ENCODE measurements around the gene TPST2.
"Not testable (repeated sequence)": the region's sequence is repeated elsewhere in the genome, so short reads cannot be mapped to it uniquely, and the experiment has no call there.

TPST2 gene

DNA sequence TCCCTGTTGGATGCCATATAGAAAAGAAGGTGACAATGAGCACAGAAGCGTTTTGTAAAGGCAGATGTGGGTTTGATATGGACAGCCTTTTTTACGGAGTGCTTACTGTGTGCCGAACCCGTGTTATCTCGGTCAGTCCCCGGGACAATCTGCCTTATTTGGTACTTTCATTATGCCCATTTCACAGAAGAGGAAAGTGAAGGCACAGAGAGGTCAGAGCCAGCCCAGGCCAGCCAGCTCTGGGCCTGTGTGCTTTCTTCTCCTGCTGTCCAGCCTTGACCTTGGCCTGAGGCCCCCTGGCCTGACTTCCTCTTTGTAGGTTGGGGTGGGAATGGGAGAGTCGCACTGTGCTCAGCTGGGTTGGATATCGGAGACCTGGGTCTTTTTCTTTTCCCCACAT is 28.5 kb upstream of the TPST2 start:
- no peak for DNase-seq (ENCODE audit: low spot score)
- TF ChIP-seq, protein P1, sequence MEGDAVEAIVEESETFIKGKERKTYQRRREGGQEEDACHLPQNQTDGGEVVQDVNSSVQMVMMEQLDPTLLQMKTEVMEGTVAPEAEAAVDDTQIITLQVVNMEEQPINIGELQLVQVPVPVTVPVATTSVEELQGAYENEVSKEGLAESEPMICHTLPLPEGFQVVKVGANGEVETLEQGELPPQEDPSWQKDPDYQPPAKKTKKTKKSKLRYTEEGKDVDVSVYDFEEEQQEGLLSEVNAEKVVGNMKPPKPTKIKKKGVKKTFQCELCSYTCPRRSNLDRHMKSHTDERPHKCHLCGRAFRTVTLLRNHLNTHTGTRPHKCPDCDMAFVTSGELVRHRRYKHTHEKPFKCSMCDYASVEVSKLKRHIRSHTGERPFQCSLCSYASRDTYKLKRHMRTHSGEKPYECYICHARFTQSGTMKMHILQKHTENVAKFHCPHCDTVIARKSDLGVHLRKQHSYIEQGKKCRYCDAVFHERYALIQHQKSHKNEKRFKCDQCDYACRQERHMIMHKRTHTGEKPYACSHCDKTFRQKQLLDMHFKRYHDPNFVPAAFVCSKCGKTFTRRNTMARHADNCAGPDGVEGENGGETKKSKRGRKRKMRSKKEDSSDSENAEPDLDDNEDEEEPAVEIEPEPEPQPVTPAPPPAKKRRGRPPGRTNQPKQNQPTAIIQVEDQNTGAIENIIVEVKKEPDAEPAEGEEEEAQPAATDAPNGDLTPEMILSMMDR (IDR thresholded peaks at IDR 0.05; ENCODE audit: borderline replicate concordance, control extremely low read depth, extremely low read depth, insufficient read depth, missing control alignments), result no peak
- in situ Hi-C loops (cut with MboI; ENCODE audit: low sequenced_read_pairs, unreplicated experiment), result no loop called here

GRCh38 chr22:26617271-26618199 is 27.6 kb upstream of the TPST2 start, which contains the start of gene CRYBB1:
Gene CRYBB1, minus strand, starts transcription at chr22:26618027. Its CDS starts 1,708 bp downstream, at chr22:26616319.
- in situ Hi-C loops (cut with MboI; ENCODE audit: low sequenced_read_pairs, unreplicated experiment), result no loop called here
- TF ChIP-seq, protein P1 (IDR thresholded peaks at IDR 0.05; ENCODE audit: borderline replicate concordance, control extremely low read depth, extremely low read depth, insufficient read depth, missing control alignments), result no peak
- no peak for DNase-seq (ENCODE audit: low spot score)

DNA sequence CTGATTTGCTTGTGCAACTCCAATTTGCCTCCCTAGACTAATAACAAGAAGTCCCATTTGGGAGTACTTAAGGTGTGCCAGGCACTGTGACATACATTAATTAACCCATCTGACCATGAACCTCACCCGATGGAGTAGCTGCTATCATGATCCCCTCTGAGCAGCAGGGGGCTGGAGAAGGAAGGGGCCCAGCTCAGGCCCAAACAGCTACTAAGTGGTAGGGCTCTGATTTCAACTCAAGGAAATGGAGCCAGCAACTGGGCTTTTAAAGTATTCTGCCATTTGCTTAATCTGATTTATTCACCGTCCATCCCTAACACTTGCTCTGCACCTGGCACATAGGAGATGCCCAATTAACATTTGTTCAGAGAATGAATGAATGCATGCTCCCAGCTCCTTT is 26.7 kb upstream of the TPST2 start:
- TF ChIP-seq, protein P1 (IDR thresholded peaks at IDR 0.05; ENCODE audit: borderline replicate concordance, control extremely low read depth, extremely low read depth, insufficient read depth, missing control alignments), result no peak
- in situ Hi-C loops (cut with MboI; ENCODE audit: low sequenced_read_pairs, unreplicated experiment), result no loop called here
- DNase-seq (ENCODE audit: low spot score), result no peak

DNA sequence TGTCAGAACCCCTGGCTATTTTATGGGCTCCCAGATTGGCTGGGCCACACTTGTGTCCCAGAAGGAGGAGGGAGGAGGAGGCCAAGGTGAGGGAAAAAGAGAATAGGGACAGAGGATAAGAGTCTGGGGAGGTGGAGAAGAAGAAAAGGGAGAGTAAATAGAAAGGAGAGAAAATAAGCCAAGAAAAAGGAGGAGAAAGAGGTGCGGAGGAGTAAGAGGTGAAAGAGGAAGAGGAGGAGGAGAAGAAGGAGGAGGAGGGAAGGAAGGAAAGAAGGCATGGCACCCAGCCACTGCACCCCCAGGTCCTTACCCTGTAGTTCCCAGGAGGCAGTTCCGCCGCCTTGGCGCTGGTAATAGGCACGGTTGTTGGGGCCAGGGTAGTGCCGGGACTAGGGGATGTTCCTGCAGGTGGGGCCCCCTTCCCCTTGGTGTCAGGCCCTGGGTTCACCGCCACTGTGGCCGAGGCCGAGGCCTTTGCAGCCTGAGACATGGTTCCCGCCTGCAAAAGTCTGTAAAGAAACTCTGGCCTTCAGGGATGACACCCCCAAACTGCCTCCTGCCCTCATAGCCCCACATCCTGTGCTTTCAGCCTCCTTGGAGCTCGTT is 26.0 kb upstream of the TPST2 start:
- DNase-seq (ENCODE audit: low spot score), result no peak
- TF ChIP-seq, protein P1 (IDR thresholded peaks at IDR 0.05; ENCODE audit: borderline replicate concordance, control extremely low read depth, extremely low read depth, insufficient read depth, missing control alignments), result no peak
- in situ Hi-C loops (cut with MboI; ENCODE audit: low sequenced_read_pairs, unreplicated experiment), result no loop called here

DNA sequence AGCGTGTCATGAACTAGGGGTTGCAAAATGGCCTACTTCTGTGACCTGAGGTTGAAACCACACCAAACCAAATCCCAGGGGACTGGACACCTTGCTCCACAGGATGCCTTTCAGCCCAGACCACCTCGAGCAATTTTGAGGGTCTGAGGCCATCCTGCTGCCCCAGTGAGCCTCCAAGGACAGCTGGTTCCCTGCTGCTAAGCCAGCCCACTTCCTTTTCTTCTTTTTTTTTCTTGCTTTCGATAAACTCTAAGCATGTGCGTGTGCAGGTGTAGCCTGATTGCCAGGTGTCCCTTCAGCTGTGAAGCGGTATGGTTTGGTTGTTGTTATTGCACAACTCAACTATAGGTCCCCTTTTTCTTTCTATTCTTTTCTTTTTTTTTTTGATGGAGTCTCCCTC is 25.2 kb upstream of the TPST2 start:
- peak; percentile 63 for DNase-seq (ENCODE audit: low spot score)
- in situ Hi-C loops (cut with MboI; ENCODE audit: low sequenced_read_pairs, unreplicated experiment), result no loop called here

DNA sequence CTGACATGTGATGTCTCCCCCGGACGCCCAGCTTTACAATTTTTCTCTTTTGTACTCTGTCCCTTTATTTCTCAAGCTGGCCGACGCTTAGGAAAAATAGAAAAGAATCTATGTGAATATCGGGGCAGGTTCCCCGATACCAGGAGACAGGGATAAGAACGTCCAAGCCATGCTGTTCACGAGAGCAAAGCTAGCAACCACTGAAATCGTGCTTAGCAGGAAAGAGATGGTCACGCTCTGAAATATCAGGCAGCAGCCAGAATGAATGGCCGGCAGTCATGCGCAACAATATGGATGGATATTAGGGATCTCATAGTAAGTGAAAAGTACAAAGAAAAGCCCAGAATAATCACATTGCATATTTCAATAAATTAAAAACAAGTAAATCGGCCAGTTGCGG is 24.4 kb upstream of the TPST2 start:
- TF ChIP-seq, protein P1 (IDR thresholded peaks at IDR 0.05; ENCODE audit: borderline replicate concordance, control extremely low read depth, extremely low read depth, insufficient read depth, missing control alignments), result no peak
- DNase-seq (ENCODE audit: low spot score), result no peak
- in situ Hi-C loops (cut with MboI; ENCODE audit: low sequenced_read_pairs, unreplicated experiment), result no loop called here

More for the DNA sequence above, 25.2 kb upstream of the TPST2 start:
- TF ChIP-seq, protein P1 (IDR thresholded peaks at IDR 0.05; ENCODE audit: borderline replicate concordance, control extremely low read depth, extremely low read depth, insufficient read depth, missing control alignments), result no peak

GRCh38 chr22:26613753-26614152 is 23.8 kb upstream of the TPST2 start:
- DNase-seq (ENCODE audit: low spot score); in situ Hi-C loops (cut with MboI; ENCODE audit: low sequenced_read_pairs, unreplicated experiment): not testable (repeated sequence)
